ENCODE data around the gene DOCK2.

The DOCK2 gene

GRCh38 chr5:169627551-169627950, 9.5 kb upstream of the DOCK2 start:
- H3K27ac ChIP-seq, result no peak overlapping the region
- no peak for TF ChIP-seq ZFX (IDR thresholded peaks at IDR 0.05)
- TF ChIP-seq CTCF (conservative IDR thresholded peaks at IDR 0.05), result no peak

- TF ChIP-seq CTCF (conservative IDR thresholded peaks at IDR 0.05) (no peak), ZFX (IDR thresholded peaks at IDR 0.05) (no peak)
- H3K27ac ChIP-seq, result no peak overlapping the region
These were observed 8.2 kb upstream of the DOCK2 start for GRCh38 chr5:169628892-169629291.

- TF ChIP-seq CTCF (conservative IDR thresholded peaks at IDR 0.05), result no peak
- no peak for TF ChIP-seq ZFX (IDR thresholded peaks at IDR 0.05)
- H3K27ac ChIP-seq, result no peak overlapping the region
These were observed 7.1 kb upstream of the DOCK2 start for GRCh38 chr5:169629847-169630548.

- no peak overlapping the region for H3K27ac ChIP-seq
- no peak for TF ChIP-seq CTCF (conservative IDR thresholded peaks at IDR 0.05)
- no peak for TF ChIP-seq ZFX (IDR thresholded peaks at IDR 0.05)
These were observed 5.7 kb upstream of the DOCK2 start for GRCh38 chr5:169631360-169631759.

GRCh38 chr5:169632946-169633345, 4.1 kb upstream of the DOCK2 start:
- TF ChIP-seq CTCF (conservative IDR thresholded peaks at IDR 0.05) (no peak), ZFX (IDR thresholded peaks at IDR 0.05) (no peak)
- H3K27ac ChIP-seq, result no peak overlapping the region

GRCh38 chr5:169634606-169635005, 2.5 kb upstream of the DOCK2 start:
- no peak overlapping the region for H3K27ac ChIP-seq
- TF ChIP-seq CTCF (conservative IDR thresholded peaks at IDR 0.05) (no peak), ZFX (IDR thresholded peaks at IDR 0.05) (no peak)

- H3K27ac ChIP-seq, result no peak overlapping the region
- no peak for TF ChIP-seq CTCF (conservative IDR thresholded peaks at IDR 0.05)
- no peak for TF ChIP-seq ZFX (IDR thresholded peaks at IDR 0.05)
These were observed 1.1 kb upstream of the DOCK2 start for GRCh38 chr5:169635936-169636335.
